GM21367 (cell line): ENCODE results near the gene RUVBL1.
"Not testable (repeated sequence)": the region's sequence is repeated elsewhere in the genome, so short reads cannot be mapped to it uniquely, and the experiment has no call there.

Experiments
- ATAC-seq: cut with Tn5 transposase; IDR thresholded peaks from one replicate; pipeline ENCODE4 v1.9.1; 2021; ENCODE audit not compliant: unreplicated experiment

The RUVBL1 gene

DNA sequence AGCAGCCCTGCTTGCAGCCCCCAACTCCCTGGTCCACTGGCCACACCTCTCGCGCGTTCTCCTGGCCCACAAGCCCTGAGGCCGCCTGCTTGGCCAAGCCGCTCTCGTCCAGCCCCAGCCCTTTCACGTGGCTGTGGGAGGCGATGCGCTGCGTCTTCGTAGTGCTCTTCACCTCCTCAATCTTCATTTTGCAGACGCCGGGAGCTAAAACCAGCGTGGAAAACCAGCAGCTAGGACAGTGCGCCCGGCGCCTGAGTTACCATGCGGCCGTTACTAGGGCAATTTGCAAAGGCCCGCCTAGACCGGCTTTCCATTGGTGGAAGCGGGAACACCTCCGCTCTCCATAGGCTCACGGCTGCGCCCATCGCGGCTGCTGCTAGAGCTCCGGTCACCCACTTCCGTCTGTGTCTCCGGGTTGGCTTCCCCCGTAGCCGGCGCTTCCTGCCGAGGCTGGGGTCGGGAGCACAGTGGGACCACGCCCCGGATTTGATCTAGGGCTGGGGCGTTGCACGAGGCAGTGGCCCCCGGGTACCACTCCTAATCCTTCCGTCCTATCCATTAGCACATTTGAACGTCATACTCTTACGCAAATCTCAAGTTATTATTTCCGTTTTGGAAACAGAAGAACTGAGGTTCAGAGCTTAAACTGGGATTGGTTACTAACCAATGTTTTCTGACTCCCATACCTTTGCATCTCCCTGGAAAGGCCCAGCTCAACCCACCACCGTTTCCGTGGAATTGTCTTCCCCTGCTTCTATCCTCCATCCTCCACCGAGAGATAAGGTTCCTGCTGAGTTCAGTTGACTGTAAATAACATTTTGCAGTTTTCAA, at the start of gene RUVBL1:
Gene RUVBL1, minus strand, starts transcription at position 275 of the 831 bp plus-strand sequence. Its CDS starts 88 bp downstream, at position 187.
- ATAC-seq, result peak; percentile 98

DNA sequence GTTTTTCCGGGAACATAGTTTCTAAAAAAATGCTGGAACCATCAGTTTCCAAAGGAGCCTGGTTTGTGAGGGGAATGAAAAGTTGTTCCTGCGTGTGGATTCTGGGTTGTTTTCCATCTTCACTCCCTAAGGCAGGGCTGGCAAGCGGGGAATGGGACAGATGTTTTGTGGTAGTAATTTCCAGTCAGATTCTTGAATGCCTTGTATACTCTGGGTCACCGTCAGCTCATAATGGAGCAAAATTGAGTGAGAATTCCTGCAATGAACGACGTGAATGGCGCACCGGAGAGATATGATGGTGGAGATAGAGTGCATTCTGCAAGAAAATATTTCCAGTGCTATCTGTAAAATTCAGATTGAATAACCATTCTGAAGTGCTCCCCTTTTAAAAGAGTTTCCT, 49.6 kb upstream of the RUVBL1 start:
- no peak for ATAC-seq

DNA sequence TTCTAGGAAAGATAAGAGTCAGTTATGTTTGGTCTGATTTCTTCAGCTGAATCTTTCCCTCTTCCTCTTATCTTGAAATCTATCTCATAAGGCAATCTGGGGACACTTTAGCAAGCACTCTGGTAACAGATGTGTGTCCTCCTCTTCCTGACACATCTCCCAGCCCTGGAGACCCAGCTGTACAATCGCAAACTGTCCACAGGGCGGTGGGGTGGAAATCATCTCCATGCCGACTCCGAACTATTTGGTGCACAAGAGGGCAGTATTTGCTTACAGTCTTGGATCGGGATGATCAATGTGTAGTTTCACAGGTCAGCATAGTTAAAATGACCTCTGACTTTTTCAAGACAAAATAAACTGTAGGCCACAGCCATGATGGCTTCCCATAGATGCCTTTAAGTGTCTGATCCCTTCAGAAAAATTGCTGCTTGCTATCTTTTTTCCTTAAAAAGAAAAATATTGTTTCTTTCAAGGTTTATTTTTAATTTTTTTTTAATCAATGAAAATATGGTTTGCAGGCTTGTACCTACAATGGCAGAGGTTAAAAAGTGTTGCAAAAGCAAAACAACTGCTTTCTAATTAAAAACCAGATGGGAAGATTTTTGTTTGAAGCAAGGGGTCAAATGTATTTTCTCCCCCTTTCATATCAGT, 47.4 kb upstream of the RUVBL1 start:
- ATAC-seq, result no peak

DNA sequence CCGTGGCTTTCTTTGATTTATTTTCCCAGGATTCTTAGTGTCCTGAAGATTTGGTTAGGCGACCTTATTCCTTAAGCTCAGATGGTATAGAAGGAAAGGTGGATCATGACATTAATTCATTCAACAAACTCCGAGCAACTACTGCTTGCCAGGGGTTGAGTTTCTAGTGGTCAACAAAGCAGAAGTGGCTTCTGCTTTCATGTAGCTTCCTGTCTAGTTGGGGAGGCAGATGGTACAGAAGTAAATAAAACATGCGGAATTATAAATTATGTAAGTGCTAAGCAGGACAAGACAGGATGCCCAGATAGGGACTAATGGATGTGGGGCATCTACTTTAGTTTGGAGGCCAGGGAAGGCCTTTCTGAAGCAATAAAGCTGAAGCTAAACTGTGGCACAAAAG, 45.2 kb upstream of the RUVBL1 start:
- no peak for ATAC-seq

DNA sequence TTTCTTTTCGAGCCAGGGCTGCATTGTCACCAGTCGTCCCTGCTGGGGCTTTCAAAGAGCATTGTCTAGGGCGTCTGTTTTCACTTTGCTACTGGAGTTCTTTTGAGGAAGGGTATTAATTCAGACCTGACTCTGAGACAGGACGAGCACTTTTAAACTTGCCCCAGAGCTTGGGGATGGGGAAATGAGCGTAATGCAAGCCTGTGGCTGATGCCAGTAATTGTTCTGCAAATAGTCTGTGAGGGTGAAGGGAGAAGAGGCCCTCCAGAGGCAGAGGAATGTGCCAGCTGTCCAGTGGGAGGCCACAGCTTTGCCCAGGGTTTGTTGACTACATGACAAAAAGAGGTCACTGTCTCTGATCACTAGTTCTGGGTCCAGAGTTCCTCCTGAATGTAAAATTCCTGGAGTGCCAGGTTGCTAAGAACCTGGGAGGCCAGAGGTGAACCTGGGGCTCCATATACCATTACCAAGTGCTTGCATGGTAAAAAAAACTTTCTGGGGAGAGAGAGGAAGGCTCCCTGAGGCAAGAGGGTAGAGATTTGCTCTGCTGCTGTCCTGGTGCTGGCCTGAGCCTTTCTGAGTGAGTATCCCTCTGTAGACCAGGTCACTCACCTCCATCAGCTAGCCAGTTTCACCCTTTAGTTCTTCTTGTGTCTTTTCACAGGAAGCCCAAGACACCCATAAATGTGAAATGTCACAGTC, 44.5 kb upstream of the RUVBL1 start:
- ATAC-seq, result no peak

DNA sequence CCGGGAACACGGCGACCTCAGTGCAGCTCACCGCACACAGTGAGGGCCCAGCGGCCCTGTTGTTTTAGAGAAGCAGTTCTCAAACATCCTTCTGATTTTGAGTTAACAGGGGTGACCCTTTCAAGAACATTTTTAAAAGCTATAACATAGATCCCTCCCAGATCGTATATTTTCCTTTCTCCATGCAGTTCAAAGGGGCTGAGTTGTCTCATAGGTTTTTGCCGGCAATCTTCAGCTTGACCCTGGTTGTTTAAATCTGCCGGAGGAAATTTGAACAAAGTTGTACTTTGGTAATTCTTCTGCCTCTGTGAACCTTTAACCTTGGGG, 44.0 kb upstream of the RUVBL1 start:
- ATAC-seq, result no peak

DNA sequence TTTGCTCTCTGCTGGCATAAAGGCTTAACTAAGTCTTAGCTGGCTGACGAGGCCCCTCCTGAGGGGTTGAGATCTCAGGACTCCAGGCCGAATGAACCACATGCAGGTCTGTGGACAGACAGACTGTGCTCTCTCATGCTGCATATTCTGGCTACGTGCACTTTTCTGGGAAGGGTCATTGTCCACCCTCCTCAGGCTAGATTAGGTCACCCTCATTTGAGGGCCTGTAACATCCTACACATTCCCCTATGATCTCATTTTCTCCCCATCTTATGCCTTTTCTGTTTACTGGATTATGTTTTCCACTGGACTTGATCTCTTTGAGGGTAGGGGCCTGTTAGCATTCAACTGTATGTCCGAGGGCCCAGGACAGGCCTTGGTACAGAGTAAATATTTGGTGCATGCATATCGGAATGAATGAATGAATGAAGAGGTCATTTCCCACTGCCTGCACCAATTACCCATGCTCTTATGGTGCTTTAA, 43.4 kb upstream of the RUVBL1 start:
- ATAC-seq, result no peak

DNA sequence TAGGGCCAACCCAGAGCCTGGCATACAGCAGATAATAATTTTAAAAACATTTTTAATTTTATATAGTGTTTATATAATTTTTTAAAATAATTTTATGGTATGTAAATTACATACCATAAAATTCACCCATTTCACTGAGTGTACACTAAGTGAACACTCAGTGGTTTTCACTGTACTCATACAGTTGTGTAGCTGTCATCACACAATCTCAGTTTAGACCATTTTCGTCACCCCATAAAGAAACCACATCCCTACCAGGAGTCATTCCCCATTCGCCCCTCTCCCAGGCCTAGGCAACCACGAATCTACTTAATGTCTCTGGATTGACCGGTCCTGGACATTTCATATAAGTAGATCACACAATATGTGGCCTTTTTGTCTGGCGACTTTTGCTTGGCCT, 39.8 kb upstream of the RUVBL1 start:
- ATAC-seq, result no peak

DNA sequence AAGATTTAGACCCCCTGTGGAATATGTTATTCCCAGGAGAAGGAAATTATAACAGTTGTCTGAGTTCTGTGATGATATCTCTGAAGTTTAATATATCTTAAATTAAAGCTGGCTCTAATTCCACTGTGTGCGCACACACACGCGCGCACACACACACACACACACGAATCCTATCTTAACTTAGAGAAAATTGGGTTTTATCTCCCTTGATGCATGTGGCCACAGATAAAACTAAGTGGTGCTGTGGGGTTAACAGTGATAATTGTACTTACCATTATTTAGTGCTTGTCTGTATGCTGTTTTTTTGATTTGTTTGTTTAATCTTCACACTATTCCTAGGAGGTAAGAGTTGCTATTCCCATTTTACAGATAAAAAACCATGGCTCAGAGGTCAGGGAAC, 37.0 kb upstream of the RUVBL1 start:
- no peak for ATAC-seq

DNA sequence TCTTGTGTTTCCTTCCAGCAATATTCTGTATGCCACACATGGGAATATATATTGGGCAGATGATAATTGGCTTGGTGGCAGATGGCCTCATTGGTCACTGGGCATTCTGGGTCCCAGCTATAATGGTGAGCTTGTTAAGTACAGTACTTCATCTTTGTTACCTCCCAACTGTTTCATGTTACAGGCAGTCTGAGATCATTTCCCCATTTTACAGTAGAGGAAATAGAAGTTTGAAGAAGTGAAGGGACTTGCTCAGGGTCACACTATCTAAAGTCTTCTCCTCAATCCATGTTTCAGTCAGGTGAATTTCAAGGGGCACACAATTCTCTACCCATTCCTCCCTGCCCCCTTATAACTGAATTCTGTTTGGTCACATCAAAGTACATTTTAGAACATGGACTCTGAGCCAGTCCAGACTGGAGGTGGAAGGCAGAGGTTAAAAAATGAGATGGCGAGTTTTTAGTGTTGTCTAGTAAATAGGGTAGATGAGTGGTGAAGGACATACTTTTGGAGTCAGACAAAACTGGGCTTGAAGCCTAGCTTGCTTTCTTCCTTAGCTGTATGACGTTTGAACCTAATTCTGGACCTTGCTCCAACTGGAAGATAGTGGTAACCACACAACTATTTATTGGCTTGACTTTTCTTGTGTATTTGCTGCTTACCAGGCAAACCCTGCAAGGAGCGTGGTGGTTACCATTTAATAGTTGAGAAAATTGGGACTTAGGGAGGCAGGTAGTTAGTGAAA, 32.2 kb upstream of the RUVBL1 start:
- no peak for ATAC-seq

DNA sequence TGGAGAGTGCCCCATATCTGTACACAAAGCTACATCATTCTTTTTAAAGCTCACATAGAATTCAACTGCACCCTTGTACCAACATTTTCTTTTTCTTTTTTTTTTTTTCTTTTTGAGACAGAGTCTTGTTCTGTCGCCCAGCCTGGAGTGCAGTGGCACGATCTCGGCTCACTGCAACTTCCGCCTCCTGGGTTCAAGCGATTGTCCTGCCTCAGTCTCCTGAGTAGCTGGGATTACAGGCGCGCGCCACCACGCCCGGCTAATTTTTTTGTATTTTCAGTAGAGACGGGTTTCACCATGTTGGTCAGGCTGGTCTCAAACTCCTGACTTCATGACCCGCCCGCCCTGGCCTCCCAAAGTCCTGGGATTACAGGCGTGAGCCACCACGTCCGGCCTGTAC, 30.7 kb upstream of the RUVBL1 start:
- not testable (repeated sequence) for ATAC-seq

DNA sequence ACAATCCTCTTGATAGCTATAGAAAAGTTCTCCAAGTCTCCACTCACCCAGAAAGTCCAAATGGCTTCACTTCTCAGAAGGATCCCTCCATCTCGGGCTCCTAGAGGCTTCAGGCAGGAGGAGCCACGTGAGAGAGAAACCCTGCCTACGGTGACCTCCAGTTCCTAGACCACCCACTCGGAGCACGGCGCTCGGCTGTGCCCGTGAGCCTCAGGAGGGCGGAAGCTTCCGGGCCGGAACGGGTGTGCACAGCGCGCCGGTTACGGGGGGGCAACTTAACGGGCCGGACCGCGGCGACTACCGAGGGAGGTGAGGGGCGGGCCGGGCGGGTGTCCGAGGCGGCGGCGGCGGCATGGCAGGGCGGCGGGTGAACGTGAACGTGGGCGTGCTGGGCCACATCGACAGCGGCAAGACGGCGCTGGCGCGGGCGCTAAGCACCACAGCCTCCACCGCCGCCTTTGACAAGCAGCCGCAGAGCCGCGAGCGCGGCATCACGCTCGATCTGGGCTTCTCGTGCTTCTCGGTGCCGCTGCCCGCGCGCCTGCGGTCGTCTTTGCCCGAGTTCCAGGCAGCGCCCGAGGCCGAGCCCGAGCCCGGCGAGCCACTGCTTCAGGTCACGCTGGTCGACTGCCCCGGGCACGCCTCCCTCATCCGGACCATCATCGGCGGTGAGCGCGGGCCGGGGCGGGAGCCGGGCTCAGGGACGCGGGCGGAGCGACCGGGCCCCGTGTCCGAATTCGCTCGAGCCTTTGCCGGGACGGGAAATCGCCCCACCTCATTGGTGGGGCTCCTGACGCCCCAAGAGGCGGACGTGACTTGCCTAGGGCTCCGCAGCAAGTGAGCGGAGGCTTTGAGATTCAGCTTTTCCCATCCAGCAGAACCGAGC, 29.8 kb upstream of the RUVBL1 start, which contains the start of gene EEFSEC:
Gene EEFSEC, plus strand, starts transcription at position 326 of the 886 bp plus-strand sequence. Its CDS starts 27 bp downstream, at position 353.
- peak; percentile 66 for ATAC-seq

DNA sequence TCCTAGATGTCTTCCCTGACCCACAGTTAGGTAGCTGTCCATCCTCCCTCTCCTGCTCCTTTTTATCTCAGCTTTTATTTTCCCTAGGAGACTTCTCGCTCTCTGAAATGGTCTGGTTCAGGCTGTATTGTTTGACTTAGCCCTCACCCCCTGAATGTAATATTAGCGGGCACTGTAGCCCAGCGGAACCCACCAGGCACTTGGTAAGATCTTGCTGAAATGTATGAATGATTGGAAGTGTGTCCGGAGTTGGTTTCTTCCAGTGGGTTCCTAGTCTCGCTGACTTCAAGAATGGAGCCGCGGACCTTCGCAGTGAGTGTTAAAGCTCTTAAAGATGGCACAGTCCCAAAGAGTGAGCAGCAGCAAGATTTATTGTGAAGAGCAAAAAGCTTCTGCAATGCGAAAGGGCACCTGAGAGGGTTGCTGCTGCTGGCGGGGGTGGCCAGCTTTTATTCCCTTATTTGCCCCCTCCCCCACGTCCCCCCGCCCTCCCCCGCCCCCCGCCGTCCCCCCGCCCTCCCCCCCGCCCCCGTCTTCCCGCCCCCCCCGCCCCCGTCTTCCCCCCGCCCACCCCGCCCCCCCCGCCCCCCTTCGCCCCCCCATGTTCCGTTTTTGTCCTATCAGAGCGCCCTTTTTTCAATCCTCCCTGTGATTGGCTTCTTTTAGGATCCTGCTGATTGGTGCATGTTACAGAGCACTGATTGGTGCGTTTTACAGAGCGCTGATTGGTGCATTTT, 29.0 kb upstream of the RUVBL1 start:
- ATAC-seq, result no peak

DNA sequence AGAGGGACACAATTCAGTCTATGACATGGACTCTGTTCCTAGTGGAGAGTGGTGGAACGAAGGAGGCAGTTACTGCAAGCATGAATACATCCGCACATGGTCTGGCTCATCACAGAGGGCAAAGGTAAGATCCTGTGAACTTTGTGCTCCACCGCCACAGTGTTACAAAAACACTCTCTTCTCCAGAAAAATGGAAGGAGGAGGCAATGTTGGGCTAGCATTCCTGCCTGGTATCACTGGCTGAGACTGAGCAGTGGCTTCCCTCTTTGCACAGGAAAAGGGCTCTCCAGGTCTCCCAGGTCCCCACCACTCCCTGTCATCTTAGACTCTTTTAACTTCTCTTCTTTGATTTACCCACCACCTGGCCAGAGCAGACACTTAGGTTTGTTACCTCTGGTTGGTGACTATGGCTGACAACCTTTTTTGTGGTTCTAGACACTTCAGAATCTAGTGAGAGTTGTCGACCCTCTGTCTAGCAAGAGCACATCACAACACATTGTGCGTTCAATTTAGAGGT, 28.2 kb upstream of the RUVBL1 start:
- ATAC-seq, result no peak

DNA sequence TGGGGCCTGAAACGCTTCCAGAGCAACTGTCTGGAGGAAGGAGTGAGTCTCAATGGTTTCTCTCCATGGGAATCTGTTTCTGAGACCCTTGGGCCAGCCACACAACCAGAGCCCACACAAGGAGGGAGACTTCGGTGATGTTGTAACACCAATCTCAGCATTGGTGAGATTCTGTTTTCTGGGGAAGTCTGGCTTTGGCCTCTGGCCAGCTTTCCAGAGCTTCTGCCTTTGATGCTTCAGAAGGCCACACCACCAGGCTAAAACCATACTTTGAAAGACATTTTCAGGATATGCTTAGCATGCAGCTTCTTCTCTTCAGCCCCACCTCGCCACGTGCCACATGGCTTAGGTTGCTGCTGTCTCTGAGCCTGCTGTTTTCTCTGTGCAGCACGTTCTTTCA, 26.0 kb upstream of the RUVBL1 start:
- no peak for ATAC-seq

DNA sequence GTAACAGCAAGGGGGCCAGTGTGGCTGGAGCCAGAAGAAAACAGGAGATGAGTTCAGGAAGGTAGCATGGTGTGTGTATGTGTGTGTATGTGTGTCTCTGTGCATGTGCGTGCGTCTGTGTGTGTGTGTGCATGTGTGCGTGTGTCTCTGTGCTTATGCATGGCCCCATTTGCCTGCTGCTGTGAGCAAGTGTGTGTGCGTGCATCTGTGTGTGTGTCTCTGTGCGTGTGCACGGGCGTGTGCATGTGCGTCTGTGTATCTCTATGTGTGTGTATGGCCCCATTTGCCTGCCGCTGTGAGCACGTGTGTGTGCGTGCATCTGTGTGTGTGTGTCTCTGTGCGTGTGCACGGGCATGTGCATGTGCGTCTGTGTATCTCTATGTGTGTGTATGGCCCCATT, 22.6 kb upstream of the RUVBL1 start:
- ATAC-seq, result no peak

DNA sequence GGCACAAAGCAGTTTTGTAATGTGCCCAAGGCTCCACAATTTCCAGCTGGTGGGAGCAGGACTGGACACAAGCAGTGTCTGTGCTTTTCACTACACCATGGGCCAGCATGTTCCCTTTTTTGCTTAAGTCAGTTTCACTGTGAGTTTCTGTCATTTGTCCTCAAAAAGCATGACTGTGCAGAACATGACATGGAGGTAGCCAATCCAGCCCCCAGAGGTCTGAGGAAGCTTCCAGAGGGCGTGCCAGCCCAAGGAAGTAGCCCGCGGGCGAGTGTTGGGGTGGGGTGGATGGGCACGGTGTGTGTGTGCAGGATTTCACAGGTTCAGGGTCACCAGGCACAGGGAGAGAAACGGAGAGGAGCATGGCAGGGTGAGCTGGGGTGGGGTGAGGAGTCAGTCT, 21.7 kb upstream of the RUVBL1 start:
- ATAC-seq, result no peak

DNA sequence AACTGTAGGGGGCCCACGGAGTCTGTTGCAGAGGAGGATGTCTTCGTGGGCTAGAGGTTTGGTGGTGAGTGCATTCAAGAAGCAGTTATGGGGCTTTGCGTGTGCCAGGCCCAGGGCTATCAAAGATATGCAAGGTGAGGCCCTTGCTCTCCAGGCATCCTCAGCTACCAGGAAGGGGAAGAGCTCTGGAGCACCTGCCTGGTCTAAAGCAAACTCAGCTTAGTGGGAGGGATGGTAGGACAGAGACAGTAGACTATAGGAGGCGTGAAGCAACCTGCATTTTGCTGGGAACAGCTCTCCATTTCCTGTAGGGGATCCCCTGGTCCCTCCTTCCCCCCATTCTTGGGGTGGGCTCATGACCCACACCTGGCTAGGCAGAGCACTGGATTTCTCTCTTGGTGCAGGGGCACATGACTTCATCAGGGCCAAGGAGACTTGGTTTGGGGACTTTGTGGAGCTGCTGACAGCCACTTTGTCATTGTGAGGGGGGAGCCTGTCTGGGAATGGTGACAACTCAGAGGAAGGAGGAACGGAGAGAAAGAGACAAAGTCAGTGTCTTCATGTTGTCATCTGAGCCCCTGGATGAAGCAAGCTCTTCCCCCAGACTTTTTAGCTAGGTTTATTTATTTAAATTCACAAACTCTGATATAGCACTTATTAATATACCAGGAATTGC, 21.0 kb upstream of the RUVBL1 start:
- no peak for ATAC-seq

DNA sequence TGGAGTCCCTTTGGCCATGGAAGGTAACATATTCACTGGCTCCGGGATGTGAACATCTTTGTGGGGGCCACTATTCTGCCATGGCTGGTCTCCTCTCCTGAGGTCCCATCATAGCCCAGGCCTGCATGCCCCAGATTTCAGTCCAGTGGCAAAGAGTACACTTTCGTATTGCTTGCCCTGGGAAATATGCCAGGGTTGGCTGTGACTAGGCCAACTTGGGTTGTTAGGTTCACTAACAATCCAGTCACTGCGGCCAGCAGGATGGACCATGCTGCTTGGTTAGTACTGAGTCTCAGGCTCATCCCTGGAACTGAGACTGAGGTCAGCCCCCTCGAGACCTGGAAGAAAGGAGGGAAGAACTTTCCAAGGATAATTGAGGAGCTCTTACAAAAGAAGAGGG, 19.9 kb upstream of the RUVBL1 start:
- ATAC-seq, result no peak
